ENCODE data around the gene TBC1D20. TPM values are rescaled to one million over a fixed set of nuclear protein-coding genes. Genes with fewer than 3 reads are reported as not detected.

TBC1D20 gene
- total RNA-seq, 6 donors from 2014 or later, result 35.5 to 59.7 (median 37.5) TPM

DNA sequence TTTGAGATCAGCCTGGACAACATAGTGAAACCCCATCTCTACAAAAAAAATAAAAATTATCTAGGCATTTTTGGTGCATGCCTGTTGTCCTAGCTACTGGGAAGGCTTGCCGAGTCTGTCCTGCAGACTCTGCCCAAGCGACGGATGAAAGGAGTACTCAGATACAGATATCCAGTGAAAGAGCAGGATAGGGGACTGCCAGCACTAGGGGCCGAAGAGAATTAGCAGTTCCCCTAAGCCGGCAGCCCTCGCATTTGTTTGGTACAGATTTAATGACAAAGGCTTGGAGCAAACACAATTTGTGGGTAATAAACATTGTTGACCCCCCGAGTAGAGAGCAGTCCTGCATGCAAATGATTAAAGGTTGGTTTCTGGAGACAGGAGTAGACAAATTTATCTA lies 5.4 kb upstream of the TBC1D20 start:
- Histone ChIP-seq H3K4me3 (no peak overlapping the region), H3K9me3 (no peaks in the 10 kb centered on the region), H3K36me3 (no peaks in the 10 kb centered on the region), H3K27me3 (no peaks in the 10 kb centered on the region), H3K27ac (no peak overlapping the region), H3K4me1 (peaks cover 0 to 6% (median 3%) of the 10 kb centered on the region in 4 donors)
- ATAC-seq (ENCODE audit: low FRiP score in 2 of 2) (no peak), DNase-seq (no peak)
- 87 to 93% methylated on average over 7 of the region's 7 CpGs for WGBS, 2 donors
- no peak for TF ChIP-seq EP300 (IDR thresholded peaks at IDR 0.05)
- TF ChIP-seq, protein P1, sequence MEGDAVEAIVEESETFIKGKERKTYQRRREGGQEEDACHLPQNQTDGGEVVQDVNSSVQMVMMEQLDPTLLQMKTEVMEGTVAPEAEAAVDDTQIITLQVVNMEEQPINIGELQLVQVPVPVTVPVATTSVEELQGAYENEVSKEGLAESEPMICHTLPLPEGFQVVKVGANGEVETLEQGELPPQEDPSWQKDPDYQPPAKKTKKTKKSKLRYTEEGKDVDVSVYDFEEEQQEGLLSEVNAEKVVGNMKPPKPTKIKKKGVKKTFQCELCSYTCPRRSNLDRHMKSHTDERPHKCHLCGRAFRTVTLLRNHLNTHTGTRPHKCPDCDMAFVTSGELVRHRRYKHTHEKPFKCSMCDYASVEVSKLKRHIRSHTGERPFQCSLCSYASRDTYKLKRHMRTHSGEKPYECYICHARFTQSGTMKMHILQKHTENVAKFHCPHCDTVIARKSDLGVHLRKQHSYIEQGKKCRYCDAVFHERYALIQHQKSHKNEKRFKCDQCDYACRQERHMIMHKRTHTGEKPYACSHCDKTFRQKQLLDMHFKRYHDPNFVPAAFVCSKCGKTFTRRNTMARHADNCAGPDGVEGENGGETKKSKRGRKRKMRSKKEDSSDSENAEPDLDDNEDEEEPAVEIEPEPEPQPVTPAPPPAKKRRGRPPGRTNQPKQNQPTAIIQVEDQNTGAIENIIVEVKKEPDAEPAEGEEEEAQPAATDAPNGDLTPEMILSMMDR (IDR thresholded peaks at IDR 0.05), result no peak
- no peak for TF ChIP-seq POLR2AphosphoS5 (IDR thresholded peaks at IDR 0.05)
- TF ChIP-seq POLR2A (IDR thresholded peaks at IDR 0.05), result no peak

DNA sequence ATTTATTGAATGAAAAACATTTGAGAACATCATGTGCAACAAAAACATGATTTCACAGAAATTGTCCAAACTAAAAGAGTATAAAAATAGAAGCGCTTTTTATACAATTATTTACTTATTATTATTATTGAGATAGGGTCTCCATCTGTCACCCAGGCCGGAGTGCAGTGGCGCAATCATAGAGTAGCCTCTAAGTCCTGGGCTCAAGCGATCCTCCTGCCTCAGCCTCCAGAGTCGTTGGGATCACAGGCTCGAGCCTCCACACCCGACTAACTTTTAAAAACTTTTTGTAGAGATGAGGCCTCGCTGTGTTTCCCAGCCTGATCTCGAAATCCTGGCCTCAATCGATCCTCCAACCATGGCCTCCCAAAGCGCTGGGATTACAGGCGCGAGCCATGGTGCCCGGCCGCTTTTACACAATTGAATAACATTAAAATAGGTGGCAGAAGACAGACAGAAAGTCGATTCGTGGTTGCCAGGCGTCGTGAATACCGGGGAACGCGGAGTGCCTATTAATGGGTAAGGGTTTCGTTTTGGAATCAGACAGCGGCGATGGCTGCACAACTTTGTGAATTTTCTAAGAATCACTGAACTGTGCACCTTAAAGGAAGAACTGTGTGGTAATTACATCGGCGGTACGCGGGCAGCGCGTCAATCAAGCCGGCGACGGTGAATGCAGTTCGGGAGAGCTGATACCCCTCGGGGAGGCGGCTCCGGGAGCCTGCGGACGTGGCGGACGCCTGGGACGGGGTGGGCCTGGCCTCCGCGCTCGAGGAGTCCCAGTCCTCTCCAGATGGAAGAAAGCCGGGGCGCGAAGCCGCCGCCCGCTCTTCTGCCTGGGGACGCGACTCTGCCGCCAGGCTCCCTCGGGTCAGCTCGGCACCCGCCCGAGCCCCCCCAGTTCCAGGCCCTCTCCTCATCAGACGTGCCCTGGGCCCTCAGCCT lies 807 bp downstream of the TBC1D20 start:
- no peaks in the 10 kb centered on the region for H3K9me3 ChIP-seq
- H3K4me3 ChIP-seq, result peak overlapping the region; percentile 64 to 94 (median 80)
- H3K27me3 ChIP-seq, result no peaks in the 10 kb centered on the region
- ATAC-seq (ENCODE audit: low FRiP score in 2 of 2) (peak; percentile 79 to 80), DNase-seq (peak; percentile 50 to 93)
- 8 to 12% methylated on average over 34 to 58 of the region's 60 CpGs for WGBS, 2 donors
- TF ChIP-seq EP300 (IDR thresholded peaks at IDR 0.05), result no peak
- no peaks in the 10 kb centered on the region for H3K36me3 ChIP-seq
- H3K27ac ChIP-seq, result peak overlapping the region; percentile 92 to 96 (median 94)
- peaks cover 31 to 56% (median 38%) of the 10 kb centered on the region in 4 donors for H3K4me1 ChIP-seq

DNA sequence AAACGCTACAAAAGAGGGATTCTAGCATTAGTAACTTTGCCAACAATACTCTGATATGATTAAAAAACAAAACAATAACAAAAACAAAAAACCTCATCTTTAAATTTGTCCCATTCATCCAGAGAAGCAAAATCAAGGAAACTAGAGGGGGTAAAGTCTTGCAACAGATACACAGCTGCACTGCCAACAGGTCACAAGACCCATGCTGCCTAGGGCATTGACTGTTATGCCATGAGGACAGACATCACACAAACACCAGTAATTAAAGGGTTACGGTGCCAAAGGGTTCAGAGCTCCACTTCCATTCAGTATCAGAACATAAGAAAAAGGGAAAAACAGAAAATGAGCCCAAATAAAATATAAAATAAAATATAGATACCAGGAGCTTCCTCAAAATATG lies 1.6 kb downstream of the TBC1D20 start:
- peak overlapping the region in 3 of 4 donors; percentile 64 to 94 (median 90) for H3K4me3 ChIP-seq
- ATAC-seq (ENCODE audit: low FRiP score in 2 of 2) (no peak), DNase-seq (peak in 1 of 2 donors; percentile 70)
- no peak for TF ChIP-seq EP300 (IDR thresholded peaks at IDR 0.05)
- TF ChIP-seq, protein P1 (IDR thresholded peaks at IDR 0.05), result no peak
- no peak for TF ChIP-seq POLR2AphosphoS5 (IDR thresholded peaks at IDR 0.05)
- no peak for TF ChIP-seq POLR2A (IDR thresholded peaks at IDR 0.05)
- no peaks in the 10 kb centered on the region for H3K36me3 ChIP-seq
- 44 to 52% methylated on average over 2 of the region's 2 CpGs for WGBS, 2 donors
- H3K4me1 ChIP-seq, result peaks cover 31 to 63% (median 38%) of the 10 kb centered on the region in 4 donors
- no peaks in the 10 kb centered on the region for H3K27me3 ChIP-seq
- peak overlapping the region in 2 of 4 donors; percentile 92 to 96 for H3K27ac ChIP-seq
- no peaks in the 10 kb centered on the region for H3K9me3 ChIP-seq

DNA sequence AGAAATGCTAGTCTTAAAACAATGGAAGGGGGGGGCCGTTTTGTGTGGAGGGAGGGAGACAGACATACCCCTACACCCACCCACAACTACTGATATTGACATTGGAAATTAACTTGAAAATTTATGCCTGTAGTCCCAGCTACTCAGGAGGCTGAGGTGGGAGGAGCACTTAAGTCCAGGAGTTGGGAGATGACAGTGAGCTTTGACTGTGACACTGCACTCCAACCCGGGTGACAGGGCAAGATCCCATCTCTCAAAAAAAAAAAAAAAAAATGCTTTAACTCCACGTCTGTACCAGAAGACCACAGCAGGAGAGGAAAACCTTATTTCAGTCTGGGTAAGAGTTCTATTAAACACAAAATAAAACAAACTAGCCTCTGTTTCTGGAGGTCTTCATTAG lies 2.2 kb downstream of the TBC1D20 start:
- Histone ChIP-seq H3K9me3 (no peaks in the 10 kb centered on the region), H3K4me3 (peak overlapping the region in 1 of 4 donors; percentile 94), H3K4me1 (peaks cover 31 to 68% (median 38%) of the 10 kb centered on the region in 4 donors), H3K36me3 (no peaks in the 10 kb centered on the region), H3K27me3 (no peaks in the 10 kb centered on the region), H3K27ac (peak overlapping the region in 3 of 4 donors; percentile 5 to 96 (median 24))
- ATAC-seq (ENCODE audit: low FRiP score in 2 of 2), result no peak
- 30 to 31% methylated on average over 3 of the region's 3 CpGs for WGBS, 2 donors
- no peak for TF ChIP-seq EP300 (IDR thresholded peaks at IDR 0.05)
- no peak for TF ChIP-seq POLR2AphosphoS5 (IDR thresholded peaks at IDR 0.05)
- no peak for DNase-seq

DNA sequence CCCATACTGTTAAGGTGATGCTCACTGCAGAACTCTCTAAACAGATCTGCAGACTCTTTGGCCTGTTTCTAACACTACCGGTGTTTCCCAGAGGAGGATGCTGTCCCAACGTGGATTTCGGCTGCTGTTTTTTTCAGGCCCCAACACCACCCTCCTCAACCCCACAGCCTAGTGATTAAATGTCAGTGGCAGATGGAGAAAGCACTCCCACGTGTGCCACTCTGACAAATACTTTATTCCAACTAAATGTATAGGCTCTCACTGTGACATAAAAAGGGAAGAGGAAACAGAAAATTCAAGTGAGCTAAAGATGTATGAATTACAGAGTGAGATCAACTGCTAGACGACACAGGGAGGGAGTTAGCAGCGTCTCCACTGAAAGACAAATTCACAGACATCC lies 3.6 kb downstream of the TBC1D20 start:
- H3K4me1 ChIP-seq, result peaks cover 31 to 75% (median 41%) of the 10 kb centered on the region in 4 donors
- H3K36me3 ChIP-seq, result no peaks in the 10 kb centered on the region
- peak overlapping the region in 1 of 4 donors; percentile 4 for H3K4me3 ChIP-seq
- ATAC-seq (ENCODE audit: low FRiP score in 2 of 2) (no peak), DNase-seq (no peak)
- H3K9me3 ChIP-seq, result no peaks in the 10 kb centered on the region
- TF ChIP-seq POLR2AphosphoS5 (IDR thresholded peaks at IDR 0.05) (no peak), POLR2A (IDR thresholded peaks at IDR 0.05) (no peak), EP300 (IDR thresholded peaks at IDR 0.05) (no peak)
- TF ChIP-seq, protein P1 (IDR thresholded peaks at IDR 0.05), result no peak
- no peaks in the 10 kb centered on the region for H3K27me3 ChIP-seq
- peak overlapping the region; percentile 23 to 96 (median 47) for H3K27ac ChIP-seq
- WGBS, 2 donors, result 42 to 48% methylated on average over 6 of the region's 6 CpGs
